GM19351 (cell line): ENCODE results near the gene NPEPL1.

Experiments
- ATAC-seq: cut with Tn5 transposase; IDR thresholded peaks from one replicate; pipeline ENCODE4 v1.9.1; 2021; ENCODE audit warnings: mild to moderate bottlenecking, moderate library complexity; ENCODE audit not compliant: unreplicated experiment

NPEPL1 gene

DNA sequence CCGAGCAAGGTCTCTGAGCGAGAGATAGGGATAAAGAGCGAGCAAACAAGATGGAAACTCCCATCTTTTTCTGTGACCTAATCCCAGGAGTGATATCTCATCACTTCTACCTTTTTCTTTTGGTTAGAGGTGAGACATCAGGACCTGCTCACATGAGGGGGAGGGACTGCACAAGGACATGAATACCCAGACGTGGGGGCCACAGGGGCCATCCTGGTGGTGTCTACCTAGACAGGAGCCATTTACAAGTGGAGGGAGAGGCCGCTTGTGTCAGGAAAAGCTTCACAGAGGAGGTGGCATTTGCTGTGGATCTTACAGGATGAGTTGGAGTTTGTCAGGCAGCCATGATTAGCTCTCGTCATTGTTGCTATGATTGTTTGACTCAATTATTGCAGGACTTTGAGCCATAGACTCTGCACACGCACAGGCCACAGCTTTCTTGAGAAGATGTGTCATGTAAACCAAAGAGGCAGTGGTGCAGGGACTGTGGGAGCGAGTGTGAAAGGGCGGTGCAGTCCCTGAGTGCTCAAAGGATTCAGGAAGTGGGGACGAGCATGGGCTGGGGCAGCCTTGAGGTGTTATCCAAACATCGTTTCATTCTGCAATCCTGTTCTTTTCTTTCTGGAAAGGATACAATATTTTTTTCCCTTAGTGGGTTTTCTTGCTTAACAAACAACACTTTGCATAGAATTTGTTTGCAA is 7.7 kb downstream of the NPEPL1 start:
- no peak for ATAC-seq

DNA sequence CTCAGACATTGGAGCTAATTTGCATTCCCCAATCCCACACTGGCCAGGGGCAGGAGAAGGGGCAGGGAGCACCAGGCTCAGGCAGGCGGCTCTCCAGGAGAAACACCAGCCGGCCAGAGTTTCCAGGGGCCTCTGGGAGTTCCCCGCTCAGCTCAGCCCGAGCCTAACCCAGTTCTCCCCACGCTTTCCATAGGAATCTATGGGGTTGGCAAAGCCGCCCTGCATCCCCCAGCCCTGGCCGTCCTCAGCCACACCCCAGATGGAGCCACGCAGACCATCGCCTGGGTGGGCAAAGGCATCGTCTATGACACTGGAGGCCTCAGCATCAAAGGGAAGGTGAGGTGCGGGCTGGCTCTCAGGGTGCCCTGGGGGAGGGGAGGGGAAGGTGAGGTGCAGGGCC is 8.2 kb downstream of the NPEPL1 start:
- no peak for ATAC-seq

DNA sequence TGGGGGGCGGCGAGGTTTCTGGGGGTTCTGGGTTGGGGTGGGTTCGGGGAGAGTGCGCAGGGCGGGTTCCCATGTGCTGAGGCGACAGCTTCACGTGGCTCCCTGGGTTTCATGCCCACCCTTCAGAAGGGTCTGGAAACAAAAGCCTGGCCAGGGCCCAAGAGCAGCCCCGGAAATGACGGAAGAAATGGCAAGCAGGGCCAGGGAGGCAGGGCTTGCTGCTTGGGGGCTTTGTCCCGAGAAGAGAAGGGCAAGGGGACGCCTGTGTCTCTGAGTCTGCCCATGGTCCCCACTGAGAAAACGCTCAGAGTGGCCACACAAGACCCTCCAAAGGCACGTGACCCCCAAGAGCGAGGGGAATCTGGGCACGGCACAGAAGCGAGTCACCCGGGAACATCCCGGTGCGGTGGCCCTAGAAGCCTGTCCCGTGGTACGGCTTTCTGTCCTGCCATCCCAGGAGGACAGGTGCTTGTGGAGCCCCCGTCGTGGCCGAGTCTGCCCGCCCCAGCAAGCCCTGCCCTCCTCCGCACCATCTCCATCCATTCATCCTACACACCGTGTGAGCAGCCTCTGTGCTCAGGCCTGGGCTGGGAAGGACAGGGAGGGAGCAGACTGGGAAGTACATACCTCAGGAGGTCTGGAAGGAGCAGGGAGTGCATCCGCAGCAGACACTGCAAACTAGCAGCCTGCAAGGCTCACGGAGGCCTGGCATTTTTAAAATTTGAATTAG is 9.0 kb downstream of the NPEPL1 start:
- no peak for ATAC-seq

DNA sequence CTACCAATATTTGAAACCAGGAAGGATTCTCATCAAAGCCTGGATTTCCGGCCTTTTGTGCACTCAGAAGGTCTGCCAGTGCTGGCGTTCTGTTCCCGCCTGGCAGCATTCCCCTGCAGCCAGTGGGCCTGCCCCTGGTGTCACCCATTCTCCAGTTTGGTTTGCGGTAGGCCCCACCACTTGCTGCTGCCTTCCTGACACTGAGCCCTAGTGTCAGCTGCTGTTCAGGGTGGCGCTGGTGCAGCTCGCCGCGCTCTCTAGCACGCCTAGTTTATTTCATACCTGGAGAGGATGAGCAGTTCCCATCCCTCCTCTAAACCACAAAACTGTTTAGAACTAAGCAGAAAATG is 9.5 kb downstream of the NPEPL1 start:
- no peak for ATAC-seq

DNA sequence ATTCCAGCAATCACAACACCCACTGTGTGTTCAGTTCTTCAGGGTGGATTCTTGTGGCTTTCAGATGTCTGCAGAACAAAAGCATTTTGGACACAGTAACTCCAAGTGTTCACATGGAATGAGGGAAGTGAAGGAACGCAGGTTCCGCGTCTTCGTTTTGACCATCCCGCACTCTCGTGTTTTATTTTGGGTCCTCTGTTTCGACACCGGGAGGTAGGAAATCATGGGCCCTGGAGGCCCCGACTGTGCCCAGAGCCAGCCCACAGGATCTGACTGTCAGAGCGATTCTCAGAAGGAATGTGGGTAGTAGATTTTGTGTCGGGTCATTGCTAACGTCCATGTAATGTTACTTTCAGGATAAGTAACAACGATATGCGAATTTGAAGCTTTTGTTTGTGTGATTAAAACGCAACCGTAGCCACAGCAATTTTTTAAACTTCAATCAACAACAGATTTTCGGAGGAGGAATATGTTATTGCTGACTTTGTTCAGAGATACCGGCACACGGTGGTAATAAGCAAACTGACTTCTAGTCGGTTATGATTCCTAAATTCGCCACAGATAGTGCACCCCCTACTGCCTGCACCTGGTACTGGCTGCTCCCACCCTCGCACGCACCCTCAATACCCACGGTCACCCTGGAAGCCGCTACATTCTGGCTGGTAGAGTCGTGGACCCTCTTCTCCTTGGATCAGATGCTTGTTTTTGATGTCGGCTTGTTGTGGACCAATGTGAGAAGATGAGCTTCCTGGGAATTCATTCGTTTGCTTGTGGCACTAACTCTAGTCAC is 10.5 kb downstream of the NPEPL1 start:
- no peak for ATAC-seq

DNA sequence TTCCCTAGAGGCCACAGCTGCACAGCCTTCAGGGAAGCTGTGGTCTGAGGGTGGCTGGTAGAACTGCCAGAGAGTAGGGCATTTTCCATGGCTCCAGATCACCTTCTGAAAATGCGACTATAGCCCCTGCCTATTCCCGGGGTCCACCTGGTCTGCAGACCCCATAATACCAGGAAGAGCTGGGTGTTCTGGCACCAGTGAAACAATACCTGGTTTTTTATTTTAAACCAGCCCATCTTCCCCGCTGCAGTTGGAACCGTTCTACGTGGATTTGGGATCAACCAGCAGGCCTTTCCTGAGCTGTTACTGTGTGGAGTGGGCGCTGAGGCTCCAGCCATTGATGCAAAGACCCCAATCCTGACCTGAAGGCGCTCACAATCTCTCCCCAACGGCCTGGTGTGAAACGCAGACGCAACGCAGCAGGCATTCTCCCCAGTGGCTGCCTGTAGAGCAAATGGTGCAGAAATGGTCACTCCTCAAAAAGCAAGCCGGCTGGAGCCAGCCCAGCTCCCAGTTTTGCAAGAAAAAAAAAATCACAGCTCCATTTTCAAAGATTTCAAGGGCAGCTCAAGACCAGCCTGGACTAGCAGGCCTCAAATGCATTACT is 11.3 kb downstream of the NPEPL1 start:
- no peak for ATAC-seq

DNA sequence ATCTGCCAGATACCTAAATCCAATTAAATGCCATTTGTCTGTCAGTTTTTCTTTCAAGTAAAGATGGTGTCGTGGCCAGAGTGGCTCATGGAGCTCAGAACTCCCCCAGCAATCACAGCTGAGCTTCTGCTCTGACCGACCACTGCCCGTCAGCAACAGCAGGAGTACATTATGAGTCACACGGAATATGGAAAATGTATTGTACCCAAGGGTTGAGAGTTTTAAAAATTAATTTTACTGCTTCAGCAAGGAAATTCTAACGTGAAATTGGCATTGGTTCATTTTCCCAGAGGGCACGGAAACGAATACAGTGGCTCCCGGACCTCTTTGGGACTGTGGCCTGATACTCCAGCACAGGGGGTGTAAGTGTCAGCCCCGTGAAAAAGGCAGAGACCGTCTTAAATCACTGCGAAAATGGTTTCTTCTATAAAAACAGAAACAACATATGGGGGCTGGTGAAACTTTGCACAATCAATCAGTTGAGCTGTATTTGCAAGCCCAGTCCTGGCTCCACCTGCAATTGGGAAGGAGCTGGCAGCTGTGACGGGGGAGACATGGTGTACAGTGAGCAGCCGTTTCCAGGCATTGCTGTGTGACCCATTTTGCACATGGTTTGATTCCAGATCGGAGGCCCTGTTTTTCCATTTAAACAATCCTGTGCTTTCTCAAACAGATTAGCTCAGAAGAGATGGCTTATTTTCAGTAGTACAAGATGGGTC is 12.8 kb downstream of the NPEPL1 start:
- no peak for ATAC-seq

DNA sequence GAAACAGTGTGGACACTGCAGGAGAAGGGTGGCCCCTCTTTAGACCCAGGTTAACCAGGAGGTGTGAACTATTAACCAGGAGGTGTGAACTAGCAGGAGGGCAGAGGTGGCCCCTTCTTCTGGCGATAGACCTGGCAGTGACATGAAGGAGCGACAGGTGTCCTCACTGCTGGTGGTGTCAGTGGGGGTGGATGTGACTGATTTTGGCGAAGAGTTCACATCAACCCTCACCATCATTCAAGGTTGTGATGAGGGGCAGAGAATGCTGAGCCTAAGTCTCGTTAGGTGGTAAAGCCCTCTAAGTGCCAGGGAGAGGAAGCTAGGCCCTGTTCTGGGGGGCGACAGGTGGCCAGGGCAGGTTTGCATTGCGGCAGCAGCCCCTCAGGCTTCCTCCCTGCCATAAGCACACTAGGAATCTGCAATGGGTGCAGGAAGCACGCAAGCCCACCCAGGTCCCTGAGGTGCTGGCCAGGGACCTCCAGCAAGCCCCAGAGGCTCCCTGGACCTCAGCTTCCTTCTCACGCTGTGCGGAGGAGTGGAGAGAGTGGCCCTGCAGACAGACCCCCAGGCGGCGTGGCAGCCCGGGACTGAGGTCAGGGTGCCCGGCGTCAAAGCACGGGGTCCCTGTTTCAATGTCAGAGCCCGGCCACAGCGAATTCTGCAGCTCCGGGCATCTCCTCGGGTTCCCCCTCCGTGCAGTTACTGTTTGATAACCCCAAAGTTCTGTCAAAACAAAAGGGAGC is 13.7 kb downstream of the NPEPL1 start:
- no peak for ATAC-seq

DNA sequence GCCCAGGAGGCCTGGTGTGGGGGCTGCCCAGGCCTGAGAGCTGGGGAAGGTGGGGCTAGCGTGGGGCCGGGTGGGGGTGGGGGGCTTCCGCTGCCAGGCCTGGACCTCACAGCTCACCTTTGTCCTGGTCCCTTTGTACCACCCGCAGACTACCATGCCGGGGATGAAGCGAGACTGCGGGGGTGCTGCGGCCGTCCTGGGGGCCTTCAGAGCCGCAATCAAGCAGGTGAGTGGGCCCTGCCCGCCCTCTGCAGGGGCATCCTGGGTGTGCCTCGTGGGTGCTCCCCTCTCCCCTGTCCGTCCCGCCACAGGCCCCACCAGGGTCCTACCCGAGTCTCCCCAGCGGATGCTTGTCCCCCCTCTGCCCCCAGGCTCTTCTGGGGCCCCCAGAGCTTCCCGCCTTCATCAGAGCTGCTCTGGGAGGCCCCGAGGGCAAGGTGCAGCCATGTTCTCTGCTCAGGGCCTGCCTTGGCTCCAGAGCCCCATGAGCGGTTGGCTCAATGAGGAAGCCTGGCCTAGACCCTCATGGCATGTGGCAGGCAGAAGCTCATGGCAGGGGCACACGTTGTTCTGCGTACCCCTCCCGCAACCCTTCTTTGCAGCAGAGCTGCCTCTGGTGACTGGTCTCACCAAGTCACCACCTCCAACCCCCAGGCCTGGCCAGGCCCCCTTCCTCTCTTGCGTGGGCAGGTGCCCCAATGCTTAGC is 14.5 kb downstream of the NPEPL1 start:
- no peak for ATAC-seq

DNA sequence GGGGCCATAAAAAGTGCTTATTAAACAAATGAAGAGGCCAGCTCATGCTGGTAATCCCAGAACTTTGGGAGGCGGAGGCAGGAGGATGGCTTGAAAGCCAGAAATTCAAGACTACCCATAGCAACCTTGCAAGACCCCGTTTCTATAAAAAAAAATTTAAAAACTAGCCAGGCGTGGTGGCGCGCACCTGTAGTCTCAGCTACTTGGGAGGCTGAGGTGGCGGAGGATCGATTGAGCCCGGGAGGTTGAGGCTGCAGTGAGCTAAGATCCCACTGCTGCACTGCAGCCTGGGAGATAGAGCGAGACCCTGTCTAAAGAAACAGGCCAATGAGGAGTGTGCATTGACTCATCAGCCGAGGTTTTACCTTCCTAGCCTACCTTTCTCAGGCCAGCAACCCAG is 15.2 kb downstream of the NPEPL1 start:
- no peak for ATAC-seq

DNA sequence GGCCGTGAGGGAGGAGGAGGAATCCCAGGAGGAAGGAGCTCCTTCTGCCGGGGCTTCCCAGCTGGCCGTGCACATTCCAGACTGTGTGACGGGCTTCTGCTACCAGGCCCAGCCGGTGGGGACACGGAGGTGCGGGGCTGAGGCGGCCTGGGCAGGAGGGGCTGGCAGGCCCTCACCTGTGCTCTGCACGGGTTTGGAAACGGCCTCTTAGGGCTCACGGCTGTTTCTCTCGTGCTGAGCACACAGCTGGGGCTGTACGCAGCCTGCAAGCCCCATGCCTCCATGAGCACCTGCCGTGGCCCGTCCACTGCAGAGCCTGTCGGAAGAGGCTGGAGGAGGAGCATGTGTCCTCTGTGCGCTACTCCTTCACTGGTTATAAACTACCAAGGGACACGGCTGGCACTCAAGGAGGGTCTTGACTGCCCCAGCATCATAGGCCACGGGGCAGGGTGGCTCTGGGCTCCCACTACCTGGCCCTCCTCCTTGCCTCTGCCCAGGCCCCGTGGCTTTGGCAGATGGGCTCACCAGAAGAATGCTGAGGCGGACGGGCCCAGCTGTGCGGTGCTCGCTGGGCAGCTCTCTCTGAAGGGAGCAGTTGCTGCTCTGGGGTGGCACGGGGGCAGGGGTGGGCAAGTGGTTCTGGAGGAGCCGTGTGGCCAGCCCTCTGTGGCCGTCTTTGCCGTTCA is 15.8 kb downstream of the NPEPL1 start:
- ATAC-seq, result no peak

DNA sequence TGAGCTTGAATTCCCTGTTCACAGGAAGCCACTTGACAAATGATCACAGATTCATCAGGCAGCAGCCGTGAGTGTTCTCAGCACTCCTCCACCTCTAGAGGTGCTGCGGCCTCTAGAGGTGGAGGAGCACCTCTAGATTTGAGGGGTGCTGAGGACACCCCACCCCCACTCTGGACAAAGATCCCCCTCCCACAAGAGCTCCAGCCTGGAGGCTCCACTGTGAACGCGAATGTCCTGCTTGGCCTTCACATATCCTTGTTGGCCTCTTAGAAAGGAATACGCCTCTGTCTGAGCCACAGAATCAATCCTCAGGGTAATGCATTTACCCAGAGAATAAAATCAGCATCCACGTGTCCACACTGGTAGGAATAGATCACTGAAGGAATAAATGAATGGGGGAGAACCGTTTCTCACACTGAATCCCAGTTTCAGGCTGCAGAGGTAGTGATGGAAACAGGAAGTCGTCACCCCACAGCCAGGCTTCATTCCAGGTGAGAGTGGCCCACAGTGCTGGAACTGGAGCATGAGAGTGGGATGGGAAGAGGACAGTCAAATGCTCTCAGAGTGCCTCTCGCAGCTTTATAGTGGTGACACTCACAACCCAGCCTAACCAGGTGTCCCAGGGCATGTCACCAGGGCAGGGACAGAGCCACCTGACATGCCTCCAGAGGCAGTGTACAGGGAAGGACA is 16.6 kb downstream of the NPEPL1 start:
- ATAC-seq, result no peak

DNA sequence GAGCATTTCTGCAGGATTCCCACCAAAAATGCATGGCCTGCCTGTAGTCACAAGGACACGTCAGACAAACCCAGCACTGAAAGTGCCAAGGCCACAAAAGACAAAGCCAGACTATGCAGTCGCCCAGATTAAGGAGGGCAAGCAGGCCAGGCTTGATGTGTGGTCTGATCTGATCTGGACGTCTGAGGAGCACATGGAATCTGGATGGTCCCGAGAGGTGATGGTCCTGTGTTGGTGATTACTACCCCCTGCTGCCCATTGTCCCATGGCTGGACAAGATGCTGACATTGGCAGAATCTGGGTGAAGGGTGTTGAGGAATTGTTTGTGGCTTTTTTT is 17.1 kb downstream of the NPEPL1 start:
- ATAC-seq, result no peak

DNA sequence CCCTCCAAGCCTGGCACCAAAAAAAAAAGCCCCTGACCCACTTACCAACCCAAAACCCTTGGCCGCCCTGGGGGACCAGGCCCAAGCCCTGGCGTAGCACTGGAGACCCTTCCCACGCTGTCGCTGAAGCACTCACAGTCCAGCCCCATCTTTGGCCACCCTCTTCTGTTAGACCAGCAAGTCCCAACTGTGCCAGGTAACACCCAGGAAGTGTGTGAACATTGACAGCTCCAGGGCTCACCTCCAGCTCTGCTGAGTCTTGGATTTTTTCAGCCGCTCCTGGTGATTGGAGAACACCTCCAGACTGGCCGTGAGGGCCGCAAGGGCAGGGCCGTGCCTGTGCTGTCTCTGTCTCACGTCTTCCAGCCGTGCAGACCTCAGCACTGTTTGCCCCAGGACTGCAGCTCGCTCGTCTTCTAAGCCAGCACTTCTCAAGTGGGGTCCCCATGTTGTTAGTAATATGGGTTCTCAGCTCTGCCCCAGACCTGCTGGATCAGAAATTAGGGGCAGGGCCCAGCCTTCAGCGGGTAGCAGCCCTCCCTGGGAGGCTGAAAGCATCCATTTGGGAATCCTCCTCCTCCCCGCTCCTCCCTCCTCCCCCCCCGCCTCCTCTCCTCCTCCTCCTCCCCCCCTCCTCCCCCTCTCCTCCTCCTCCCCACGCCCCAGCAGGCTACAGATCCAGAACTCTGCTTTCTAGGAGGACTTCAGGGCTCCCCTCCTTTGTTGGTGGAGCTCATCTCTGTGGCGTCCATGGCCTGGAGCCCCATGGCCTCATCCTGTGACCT is 18.1 kb downstream of the NPEPL1 start:
- ATAC-seq, result no peak

DNA sequence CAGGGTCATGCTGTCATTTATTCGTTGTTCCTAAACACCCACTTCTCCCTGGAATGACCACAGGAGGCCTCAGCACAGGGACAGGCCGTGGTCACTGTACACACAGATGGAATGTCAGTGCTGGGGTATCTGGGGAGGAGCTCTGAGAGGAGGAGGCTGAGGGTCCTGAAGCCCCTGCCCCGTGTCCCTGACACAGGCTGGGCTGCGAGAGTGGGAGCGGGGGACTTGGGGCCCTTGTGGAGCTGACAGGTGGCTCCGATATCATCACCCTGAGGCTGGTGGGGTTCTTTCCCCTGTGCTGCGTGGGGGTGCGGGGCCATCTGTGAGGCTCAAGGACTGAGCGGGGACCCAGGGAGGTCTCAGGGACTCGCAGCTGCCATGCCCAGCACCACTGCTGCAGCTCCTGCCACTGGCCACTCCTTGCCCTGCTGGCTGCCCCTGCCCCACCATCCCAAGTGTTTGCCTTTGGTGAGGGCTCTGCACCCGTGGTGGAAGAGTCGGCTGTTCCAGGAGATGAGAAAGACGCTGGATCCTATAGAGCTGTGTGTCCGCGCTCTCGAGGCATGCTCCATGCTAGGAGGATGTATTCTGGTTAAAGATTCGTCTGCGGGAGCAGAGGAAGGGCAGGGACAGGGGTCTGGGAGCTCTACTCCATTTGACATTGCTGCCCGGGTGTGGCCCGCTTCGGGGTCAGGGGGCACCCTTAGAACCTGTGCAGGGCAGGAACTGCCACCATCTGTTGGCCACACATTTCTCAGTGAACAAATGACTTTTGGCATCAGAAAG is 18.9 kb downstream of the NPEPL1 start:
- no peak for ATAC-seq

DNA sequence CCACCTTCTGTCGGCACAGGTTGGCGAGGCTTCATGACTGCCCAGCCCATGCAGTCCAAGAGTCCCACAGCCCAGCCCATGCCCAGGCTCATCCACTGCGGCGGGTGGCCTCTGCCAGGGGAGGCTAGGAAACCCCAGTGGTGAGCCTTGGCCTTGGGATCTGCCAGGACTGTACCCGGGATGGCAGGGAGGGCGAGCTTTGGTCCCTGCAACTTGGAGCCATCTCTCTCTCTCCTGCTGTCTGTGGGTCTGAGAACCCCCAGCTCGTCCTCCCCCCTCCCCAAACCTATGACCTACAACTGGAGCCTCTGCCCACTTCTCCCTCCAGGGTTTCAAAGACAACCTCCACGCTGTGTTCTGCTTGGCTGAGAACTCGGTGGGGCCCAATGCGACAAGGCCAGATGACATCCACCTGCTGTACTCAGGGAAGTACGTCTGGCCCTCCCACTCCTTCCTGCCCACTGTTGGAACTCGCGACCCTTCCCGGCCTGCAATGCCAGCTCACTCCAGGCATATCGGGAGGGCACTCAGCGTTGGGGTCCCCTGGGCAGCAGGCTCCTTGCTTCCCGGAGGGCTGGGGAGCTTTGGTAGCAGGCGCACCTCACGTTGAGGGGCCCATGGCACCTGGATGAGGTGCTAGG is 19.7 kb downstream of the NPEPL1 start:
- no peak for ATAC-seq
